HG03354 (cell line): ENCODE results near the gene DLGAP1.
"Not testable (repeated sequence)": the region's sequence is repeated elsewhere in the genome, so short reads cannot be mapped to it uniquely, and the experiment has no call there.

ENCODE experiments used
- ATAC-seq: cut with Tn5 transposase; IDR thresholded peaks from one replicate; pipeline ENCODE4 v1.9.1; 2021; ENCODE audit warnings: mild to moderate bottlenecking; ENCODE audit not compliant: unreplicated experiment, poor library complexity, severe bottlenecking

DLGAP1 gene

DNA sequence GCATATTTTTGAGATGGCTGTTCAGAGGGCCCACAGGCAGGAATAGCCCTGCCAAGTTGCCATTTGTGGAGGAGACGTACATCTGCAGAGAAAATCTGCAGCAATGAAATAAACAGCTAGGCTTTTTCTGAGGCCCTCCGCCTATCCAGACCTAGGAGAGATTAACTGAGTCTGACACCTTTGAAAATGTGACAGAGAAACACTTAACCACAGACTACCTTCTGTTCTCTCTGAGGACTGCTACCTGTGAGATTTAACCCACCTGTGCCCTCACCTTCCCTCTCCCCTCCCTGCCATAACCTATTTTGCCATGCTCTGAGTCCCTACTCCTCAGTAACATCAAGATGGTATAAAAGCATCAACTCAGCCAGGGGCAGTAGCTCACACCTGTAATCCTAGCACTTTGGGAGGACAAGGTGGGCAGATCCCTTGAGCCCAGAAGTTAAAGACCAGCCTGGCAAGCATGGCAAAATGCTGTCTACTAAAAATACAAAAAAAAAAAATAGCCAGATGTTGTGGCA is 844.9 kb downstream of the DLGAP1 start:
- ATAC-seq: no peak

DNA sequence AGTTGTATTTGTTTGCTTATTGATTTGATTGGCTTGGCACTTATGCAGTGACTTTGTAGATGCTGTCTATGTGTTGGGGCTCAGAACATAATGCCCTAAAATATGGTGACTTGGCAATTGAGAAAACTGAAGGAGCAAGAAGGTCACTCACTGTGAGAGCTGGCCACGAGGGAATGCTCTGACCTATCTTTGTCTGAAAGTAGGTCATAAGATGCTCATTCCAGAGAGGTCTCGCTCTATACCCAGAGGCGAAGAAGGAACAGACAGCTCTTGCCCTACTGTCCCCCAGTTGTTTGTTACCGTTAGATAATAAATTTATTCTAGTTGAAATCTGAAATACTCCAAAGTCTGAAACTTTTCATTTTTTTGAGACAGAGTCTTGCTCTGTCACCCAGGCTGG is 846.6 kb downstream of the DLGAP1 start:
- ATAC-seq: no peak

DNA sequence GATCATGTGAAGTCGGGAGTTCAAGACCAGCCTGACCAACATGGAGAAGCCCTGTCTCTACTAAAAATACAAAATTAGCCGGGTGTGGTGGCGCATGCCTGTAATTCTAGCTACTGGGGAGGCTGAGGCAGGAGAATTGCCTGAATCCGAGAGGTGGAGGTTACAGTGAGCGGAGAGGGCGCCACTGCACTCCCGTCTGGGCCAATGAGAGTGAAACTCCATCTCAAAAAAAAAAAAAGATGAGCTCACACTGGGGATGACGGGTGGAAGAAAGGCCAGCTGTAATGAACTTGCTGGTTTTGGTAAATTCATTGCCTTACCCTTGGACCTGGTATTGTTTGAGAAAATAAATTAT is 847.0 kb downstream of the DLGAP1 start:
- ATAC-seq: not testable (repeated sequence)

DNA sequence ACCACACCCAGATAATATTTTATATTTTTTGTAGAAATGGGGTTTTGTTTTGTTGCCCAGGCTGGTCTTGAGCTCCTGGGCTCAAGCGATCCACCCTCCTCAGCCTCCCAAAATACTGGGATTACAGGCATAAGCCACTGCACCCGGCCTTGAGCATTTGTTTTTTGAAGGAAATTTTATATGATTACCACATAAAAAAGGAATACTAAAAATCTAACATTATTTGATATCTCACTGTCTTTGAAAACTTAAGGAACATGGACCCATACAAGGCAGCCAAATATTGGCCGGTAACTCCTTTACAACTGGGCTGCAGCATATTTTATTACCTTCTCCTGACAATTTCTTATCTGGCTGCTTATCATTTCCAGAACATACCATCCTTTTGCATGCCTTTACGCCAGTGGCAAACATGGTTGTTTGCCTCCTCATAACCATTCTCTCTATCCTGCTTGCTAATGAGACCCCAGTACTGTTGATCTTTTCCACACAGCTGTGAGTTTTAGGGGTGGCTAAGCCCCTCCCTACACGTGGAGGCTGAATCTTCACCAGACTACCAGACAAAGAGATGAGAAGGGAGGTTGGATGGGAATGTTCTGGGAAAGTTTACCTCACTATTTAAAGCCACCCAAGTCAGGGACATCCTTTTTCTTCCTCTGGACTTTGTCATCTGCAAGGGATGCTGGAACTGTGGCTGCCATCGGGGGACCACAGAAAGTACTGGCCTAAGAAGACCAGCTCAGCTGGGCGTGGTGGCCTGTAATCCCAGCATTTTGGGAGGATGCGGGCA is 847.6 kb downstream of the DLGAP1 start:
- ATAC-seq: no peak

DNA sequence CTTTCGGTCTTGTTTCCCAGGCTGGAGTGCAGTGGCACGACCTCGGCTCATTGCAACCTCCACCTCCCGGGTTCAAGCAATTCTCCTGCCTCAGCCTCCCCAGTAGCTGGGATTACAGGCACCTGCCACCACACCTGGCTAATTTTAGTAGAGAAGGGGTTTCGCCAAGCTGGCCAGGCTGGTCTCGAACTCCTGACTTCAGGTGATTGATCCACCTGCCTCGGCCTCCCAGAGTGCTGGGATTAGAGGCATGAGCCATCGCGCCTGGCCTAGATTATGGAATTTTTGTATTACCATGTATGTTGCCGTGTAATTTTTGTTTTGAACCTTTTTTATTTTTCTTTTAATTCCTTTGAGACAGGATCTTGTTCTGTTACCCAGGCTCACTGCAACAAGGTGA is 848.2 kb downstream of the DLGAP1 start:
- ATAC-seq: not testable (repeated sequence)

DNA sequence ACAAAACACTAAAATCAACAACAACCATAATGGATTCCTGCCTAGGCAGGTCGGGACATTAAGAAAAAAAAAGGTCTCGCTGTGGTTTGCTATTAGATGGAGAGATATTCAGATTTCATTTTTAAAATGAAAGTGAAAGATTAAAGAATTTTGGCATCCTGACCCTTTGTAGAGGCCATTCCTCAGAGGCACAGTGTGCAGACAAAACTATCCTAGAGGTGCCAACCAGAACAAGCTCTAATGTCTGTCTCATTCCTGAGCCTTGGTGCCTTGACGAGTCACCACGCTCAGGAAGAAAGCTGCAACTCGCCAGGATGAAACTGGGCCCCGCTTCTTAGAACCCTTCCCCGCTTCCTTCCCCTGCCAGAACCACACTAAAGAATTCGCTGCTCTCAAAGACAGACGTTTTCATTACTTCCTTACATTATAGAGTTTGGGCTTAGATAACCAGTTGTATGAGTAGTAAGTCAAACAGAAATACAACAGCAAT is 849.1 kb downstream of the DLGAP1 start:
- peak; percentile 33 for ATAC-seq

DNA sequence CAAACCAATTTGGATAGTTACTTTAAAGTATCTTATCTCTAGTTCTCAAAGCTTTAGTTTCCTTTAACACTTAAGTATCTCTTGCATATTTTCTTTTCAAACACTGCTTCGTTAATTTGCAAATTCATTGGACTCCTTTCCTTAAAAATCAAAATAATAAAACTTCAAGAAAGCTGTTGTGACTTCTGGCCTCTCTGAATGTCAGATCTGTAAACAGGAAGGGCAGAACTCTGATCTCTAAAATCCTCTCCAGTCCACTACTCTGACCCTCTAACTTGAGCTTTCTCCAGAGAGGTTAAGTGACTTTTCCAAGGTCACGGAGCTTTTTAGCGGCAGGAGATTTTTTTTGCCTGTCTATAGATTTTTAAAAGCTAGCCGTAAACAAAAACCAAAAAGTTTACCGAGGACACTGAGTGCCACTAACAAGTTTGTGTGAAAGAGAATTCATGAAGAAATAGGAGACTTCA is 849.6 kb downstream of the DLGAP1 start:
- ATAC-seq: no peak

DNA sequence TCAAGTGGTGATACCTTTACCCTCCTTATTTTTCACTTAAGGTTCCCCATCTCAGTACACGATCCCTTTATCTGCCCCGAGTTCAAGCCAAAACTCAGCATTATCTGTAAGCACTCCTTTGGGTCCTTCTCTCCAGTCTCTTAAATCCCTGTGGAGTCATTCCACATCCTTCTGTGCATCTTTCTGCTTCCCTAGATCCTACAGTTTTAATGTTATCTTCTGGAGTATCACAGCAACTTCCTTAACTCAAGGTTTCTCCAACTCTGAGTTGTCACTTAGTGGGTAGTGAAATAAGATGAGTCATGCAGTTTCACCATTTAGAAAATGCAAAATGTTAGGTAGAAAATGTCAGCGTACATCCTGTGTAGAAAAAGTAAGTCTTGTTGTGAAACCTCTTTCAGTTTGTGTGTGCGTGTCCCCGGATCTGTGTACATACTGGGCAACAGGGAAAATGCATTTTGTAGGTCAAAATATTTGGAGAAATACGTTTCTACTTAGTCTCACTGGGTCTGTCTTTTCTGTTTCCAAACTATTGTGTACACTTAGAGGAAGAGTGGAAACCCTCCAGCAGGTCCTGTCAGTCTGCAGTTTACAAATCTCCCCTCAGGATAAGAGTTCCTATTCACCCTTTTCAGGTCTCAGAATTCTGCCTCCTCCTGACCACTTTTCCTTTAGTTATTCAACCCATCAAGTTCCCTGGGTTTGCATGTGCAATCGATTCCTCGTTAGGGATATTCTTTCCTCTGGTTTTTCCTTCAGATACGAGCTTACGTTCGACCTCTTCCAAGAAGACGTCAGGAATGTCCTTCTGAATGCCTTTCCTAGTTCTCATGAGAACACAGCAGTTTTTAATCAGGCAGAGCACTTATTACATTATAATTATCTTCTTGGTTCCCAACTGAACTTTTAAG is 850.4 kb downstream of the DLGAP1 start:
- peak; percentile 92 for ATAC-seq

DNA sequence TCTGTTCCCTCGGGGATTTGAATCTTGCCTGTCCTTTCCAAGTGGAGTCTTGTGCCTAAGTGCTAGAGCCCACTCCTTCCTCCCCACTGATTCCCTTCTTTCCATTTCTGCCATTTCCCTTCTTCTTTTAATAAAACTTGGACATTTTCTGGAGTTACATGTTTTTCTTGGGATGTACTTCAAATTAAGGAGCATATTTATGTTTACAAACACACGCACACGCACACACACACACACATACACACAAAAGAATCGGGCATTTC is 850.9 kb downstream of the DLGAP1 start:
- no peak for ATAC-seq

DNA sequence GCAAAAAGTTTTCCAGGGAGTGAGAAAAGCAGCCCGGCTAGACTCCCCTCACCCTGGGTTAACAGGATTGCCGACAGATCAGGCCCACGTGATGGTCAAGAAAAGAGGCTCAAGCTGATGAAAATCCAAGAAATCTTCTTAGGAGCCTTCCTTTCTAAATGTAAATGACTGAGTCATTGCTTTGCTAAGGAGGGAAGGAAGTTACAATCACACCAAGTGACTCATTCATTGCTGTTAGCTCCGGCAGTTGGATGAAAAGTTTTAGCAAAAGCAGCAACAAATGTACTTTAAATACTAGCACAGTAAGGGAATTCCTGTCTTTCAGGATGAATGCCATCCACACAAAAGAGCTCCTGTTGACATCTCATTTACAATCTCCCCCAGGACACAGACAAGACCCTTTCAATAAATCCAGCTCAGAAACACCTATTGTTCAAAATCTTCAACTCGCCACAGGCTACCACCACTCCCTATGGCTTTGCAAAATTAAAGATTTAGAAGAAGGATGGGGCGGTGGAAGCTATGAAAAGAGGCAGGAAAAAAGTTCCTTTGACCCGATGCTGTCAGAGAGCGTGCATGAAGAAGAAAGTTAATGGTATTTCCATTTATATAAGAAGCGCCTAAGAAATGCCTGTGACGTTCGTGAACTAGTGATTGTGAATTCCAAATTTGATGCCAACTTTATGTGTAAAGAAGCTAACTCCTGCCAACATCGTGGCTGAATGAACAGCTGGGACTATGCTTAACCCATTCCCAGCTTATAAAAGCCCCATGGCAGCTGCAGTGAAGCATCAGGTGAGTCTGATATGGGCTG is 851.5 kb downstream of the DLGAP1 start:
- no peak for ATAC-seq

DNA sequence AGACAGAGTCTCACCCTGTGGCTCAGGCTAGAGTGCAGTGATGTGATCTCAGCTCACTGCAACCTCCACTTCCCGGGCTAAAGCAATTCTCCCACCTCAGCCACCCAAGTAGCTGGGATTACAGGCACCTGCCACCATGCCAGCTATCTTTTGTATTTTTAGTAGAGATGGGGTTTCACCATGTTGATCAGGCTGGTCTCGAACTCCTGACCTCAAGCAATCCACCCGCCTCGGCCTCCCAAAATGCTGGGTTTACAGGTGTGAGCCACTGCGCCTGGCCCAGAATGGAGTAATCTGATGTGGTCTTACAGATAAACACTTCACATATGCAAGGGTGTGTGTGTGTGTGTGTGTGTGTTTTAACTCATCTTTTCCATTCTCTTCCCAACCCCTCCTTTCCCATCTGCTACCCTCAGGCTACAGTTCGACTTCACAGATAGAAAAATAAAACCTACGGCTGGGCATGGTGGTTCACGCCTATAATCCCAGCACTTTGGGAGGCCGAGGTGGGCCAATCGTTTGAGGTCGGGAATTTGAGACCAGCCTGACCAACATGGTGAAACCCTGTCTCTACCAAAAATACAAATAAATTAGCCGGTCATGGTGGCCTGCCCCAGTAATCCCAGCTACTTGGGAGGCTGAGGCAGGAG is 853.9 kb downstream of the DLGAP1 start:
- ATAC-seq: not testable (repeated sequence)

DNA sequence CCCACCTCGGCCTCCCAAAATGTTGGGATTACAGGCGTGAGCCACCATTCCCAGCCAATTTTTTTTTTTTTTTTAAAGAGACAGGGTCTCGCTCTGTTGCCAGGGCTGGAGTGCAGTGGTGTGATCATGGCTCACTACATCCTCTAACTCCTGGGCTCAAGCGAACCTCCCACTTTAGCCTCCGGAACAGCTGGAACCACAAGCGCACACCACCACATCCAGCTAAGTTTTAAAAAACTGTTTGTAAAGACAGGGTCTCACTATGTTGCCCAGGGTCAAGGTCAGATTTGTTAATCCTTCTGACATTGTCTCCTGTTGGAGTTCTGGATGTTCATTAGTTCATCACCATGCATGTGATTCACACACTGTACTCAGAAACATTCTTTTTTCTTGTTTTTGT is 855.2 kb downstream of the DLGAP1 start:
- ATAC-seq: no peak

DNA sequence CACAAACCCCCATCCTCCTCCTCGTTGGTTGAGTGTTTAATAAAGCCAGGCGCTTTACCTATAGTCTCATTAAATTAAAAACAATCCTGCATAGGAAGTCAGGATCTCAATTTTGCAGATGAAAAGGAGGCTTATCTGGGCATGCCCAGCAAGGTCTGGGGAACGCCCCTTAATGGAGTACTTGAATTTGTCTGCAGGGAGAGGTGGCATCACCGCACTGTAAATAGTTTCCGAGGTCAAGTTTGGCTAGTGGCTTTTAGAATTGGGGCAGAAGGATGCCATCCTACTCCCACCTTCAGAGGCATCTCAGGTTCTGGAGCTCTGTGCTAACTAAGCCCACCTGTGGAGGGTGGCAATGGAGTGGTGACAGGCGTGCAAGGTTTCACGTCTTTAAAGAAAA is 855.9 kb downstream of the DLGAP1 start:
- no peak for ATAC-seq

DNA sequence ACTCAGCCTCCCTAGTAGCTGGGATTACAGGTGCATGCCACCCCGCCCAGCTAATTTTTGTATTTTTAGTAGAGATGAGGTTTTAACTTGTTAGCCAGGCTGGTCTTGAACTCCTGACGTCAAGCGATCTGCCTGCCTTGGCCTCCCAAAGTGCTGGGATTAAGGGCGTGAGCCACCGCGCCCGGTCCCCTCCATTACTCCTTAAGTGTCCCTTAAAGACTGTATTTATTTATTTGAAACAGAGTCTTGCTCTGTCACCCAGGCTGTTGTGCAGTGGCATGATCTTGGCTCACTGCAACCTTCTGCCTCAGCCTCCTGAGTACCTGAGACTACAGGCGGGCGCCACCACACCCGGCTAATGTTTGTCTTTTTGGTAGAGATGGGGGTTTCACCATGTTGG is 856.5 kb downstream of the DLGAP1 start:
- no peak for ATAC-seq

DNA sequence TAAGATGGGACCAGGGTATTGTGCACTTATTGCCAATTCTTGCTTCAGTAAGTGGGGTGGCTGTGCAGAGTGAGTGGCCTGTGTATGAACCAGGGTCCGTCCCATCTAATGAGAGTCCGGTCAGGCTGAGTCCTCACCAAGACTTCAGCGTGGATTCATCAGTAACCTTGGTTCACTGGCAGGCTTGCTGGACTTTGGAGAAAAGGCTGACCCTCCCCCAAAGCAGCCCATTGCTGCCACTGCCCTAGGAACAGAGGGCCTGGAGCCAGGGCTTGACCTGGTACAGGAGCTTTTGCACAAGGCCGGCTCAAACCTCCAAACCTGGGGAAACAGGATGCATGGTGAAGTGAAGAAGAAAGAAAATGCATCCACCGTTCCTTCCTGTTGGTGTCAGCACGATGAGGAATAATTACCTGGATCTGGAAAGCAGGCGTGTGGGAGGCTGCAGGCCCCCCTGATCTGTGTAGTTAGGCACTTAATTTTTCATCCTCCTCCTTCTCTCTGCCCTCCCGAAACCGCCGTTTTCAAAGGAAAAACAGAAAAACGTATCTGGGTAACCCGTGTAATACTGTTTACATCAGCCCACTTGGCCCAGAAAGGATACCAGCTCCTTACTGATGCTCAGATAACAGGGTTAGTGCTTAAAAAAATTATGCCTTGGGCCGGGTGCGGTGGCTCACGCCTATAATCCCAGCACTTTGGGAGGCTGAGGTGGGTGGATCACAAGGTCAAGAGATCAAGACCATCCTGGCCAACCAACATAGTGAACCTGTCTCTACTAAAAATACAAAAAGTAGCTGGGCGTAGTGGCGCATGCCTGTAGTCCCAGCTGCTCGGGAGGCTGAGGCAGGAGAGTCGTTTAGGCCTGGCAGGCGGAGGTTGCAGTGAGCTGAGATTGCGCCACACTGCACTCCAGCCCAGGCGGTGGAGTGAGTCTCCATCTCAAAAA is 857.4 kb downstream of the DLGAP1 start:
- no peak for ATAC-seq

DNA sequence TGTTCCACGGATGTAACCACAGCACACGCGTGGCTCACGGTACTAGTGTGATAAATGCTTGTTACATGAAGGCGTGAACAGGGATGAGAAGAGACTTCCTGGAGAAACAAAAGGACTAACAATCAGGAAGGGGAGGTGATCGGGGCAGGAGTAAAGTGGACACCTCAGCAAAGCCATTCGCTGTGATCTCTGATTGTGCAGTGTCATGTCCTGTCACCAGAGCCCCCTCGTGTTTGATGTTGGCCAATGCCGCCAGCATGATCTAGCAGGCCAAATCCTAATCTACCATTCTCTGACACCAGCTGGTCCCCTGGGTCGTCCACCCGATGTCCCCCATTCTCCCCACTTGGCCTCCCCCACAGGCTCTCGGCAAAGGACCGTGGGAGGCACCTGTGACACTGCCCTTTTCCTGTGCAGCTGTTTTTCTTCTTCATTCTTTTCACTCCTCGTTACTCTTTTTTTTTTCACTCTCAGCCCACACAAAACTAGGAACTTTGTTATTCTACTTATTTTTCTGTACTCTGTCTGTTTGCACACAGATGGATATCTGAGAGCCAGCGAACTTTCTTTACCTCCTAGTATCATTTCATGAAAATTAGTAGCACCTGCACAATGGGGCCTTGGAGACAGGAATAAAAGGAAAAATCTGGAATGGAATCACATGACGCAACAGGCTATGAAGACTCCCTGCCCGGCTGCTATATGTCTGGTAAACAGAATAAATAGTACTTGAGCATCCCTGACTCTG is 858.3 kb downstream of the DLGAP1 start:
- ATAC-seq: peak; percentile 49

DNA sequence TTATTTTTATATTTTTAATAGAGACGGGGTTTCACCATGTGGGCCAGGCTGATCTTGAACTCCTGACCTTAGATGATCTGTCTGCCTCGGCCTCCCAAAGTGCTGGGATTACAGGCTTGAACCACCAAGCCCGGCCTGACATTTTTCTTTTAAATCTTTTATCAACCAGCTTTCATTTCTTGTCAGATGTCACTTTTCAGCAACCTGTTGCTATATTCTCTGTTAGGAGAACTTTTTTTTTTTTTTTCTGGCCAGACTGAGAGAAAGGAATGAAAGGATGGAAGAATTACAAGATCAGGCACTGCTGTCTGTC is 858.8 kb downstream of the DLGAP1 start:
- no peak for ATAC-seq
